OCI-LY3 (cell line): ENCODE data around the gene RYK.

Source experiments
- CTCF ChIP-seq: fragments of 200-600, 300-600 bp; sonication (generic); IDR thresholded peaks from 2 replicates; pipeline ENCODE4 v1.5.1; 2014; ENCODE audit warnings: antibody characterized with exemption, low read length, low read depth
- EZH2phosphoT487 ChIP-seq: fragments of 200-600 bp; shearing (Covaris generic); IDR thresholded peaks from 2 replicates; pipeline ENCODE4 v1.6.1; 2018; ENCODE audit warnings: antibody characterized with exemption, mixed run types, low read depth

DNA sequence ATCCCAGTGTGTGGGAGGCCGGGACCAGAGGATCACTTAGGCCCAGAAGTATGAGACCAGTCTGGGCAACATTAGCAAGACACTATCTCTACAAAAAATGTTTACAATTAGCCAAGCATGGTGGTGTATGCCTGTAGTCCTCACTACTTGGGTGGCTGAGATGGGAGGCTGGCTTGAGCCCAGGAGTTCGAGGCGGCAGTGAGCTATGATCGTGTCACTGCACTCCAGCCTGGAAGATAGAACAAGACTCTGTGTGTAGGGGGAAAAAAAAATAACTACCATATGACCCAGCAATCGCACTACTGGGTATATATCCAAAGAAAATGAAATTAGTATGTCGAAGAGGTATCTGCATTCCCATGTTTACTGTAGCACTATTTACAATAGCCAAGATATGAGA is 22.6 kb downstream of the RYK start:
- no peak for TF ChIP-seq EZH2phosphoT487
- TF ChIP-seq CTCF: no peak
